ENCODE results near the gene HMGN4.

HMGN4 gene

DNA sequence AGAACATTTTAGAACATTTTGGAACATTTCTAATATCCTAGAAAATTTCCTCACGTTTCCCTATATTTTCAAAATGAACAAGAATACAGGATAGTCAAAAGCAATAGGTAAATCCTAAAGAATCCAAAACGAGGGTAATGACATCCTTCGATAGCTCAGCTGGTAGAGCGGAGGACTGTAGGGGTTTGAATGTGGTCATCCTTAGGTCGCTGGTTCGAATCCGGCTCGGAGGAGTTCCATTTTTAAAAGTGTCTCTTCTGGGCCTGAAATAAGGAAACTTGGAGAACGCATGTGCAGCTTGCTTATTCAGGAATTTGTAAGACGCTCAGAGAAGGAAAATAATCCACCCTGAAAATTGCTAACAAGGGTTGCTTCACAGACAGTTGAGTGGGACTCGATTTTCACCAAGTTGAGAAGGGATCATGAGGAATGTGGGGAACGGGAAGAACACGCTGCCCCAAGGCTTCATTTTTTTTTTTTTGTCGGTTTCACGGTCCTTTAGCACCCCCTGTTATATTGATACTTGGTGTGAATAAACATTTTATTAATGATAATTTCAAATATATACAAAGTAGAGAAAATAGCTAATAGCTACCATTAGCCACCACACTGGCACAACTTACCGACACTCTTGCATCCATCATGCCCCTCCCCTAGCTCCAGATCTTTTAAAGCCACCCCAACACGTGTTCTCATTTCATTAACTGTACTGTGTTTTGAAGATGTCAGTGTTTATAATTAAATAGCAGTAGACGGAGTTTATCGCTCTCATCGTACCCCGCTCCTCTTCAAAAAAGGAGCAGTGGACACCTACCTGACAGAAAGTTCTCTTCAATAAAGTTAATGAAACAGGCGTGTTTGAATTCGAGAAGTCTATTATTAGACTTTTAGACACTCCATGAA, 56.8 kb downstream of the HMGN4 start:
- Mint-ChIP-seq H3K9me3 (no peaks in the 10 kb centered on the region), H3K27me3 (ENCODE audit: low read depth) (peaks cover 42% of the 10 kb centered on the region), H3K36me3 (ENCODE audit: low read depth) (peaks cover 16% of the 10 kb centered on the region), H3K4me1 (ENCODE audit: low read depth) (peaks cover 21% of the 10 kb centered on the region), H3K27ac (no peak overlapping the region), H3K4me3 (no peak overlapping the region)

DNA sequence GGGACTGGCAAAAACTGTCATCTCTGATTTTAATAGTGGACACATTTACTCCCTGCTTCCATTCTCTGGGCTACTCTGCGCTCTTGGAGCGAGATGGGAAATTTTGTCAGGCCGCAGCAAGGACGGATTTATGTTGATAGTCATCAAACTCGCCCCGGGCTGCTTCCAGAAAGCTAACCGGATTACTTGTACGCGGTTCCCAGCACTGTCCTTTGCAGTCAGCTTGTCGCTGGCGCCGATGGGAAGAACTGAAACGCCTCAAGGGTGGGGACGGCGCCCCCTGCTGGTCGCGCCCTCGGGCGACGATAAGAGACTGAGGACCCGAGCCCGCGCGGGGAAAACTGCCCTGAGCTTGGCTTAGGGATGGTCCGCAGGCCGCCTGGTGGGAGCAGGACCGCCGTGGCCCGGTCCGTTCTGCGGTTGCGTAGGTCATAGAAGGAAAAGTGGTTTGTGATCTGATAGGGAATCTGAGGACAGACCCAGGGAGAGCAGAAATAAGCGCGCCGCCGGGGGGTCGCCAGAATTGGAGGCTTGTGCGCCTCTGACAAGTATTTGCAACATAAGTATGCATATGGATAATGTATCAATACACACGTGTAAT, 57.6 kb downstream of the HMGN4 start:
- H3K27me3 Mint-ChIP-seq (ENCODE audit: low read depth) = peaks cover 38% of the 10 kb centered on the region
- peaks cover 24% of the 10 kb centered on the region for H3K4me1 Mint-ChIP-seq (ENCODE audit: low read depth)
- H3K27ac Mint-ChIP-seq = no peak overlapping the region
- H3K9me3 Mint-ChIP-seq = no peaks in the 10 kb centered on the region
- H3K36me3 Mint-ChIP-seq (ENCODE audit: low read depth) = peaks cover 18% of the 10 kb centered on the region
- no peak overlapping the region for H3K4me3 Mint-ChIP-seq

All from T-helper 1 cell treated with Interleukin-12 subunit alpha and Interleukin-12 subunit beta and Interleukin-4 antibody, amounts not matched to agents 30 μg/mL and 1 μg/mL, for 36 hours (primary cell).